ENCODE results near the gene CNTNAP2. TPM values are rescaled to one million over a fixed set of nuclear protein-coding genes. Genes with fewer than 3 reads are reported as not detected.

Gene CNTNAP2
- total RNA-seq, 1 experiment from 2014 or later, result 64.5 TPM

DNA sequence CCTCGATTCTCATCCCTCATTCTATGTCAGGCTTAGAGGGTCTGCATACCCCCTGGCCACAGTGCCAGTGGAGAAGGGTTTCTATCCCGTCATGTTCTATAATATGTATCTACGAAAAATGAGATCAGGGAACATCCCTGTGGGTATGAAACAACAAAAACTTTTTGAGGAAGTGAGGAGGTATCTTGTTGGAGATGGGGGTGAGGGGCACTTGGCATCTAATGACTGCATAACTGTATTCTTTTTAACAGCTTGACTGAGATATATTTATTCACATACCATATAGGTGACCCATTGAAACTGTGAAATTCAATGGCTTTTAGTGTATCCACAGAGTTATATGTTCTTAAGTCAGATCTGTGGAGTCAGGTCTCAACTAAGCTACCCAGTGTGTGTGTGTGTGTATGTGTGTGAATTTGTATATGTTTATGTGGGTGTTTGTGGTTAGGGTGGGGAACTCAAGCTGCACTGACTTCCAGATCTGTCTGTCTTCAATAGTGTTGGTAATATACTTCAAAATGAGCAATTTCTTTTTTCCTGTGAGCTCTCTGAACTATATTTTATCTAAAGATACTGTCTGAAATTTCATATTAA lies 528.9 kb downstream of the CNTNAP2 start:
- no peak overlapping the region for H3K4me3 Mint-ChIP-seq
- no peak overlapping the region for H3K27ac ChIP-seq (ENCODE audit: insufficient read length, low read depth, low read length)
- WGBS (ENCODE audit: extremely low coverage, insufficient read length, low lambda C conversion rate), result no CpG with 5 or more reads among the region's 3 CpGs

More for the DNA sequence above, 528.9 kb downstream of the CNTNAP2 start:
- TF ChIP-seq, protein P1, sequence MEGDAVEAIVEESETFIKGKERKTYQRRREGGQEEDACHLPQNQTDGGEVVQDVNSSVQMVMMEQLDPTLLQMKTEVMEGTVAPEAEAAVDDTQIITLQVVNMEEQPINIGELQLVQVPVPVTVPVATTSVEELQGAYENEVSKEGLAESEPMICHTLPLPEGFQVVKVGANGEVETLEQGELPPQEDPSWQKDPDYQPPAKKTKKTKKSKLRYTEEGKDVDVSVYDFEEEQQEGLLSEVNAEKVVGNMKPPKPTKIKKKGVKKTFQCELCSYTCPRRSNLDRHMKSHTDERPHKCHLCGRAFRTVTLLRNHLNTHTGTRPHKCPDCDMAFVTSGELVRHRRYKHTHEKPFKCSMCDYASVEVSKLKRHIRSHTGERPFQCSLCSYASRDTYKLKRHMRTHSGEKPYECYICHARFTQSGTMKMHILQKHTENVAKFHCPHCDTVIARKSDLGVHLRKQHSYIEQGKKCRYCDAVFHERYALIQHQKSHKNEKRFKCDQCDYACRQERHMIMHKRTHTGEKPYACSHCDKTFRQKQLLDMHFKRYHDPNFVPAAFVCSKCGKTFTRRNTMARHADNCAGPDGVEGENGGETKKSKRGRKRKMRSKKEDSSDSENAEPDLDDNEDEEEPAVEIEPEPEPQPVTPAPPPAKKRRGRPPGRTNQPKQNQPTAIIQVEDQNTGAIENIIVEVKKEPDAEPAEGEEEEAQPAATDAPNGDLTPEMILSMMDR (conservative IDR thresholded peaks at IDR 0.05), result no peak
- H3K14ac ChIP-seq (ENCODE audit: insufficient read depth, low read length), result no peak overlapping the region
- H2BK120ac ChIP-seq (ENCODE audit: low read depth, low read length, poor library complexity, severe bottlenecking), result no peak overlapping the region
- no peak overlapping the region for H3K18ac ChIP-seq (ENCODE audit: insufficient read length, low read depth, low read length)
- H3K9ac ChIP-seq (ENCODE audit: extremely low read depth, insufficient read length, low read length), result no peak overlapping the region
- H3K27me3 Mint-ChIP-seq (ENCODE audit: low read depth), result no peaks in the 10 kb centered on the region
- no peaks in the 10 kb centered on the region for H4K20me1 ChIP-seq (ENCODE audit: control insufficient read depth, insufficient read depth, insufficient read length)
- H3K23ac ChIP-seq (ENCODE audit: insufficient read length, low read depth, low read length), result no peak overlapping the region
- no peaks in the 10 kb centered on the region for H3K79me2 ChIP-seq (ENCODE audit: insufficient read depth, low read length)
- no peak overlapping the region for H4K8ac ChIP-seq (replicated peaks; ENCODE audit: insufficient read length, low read depth, low read length)
- no peak overlapping the region for H3T11ph ChIP-seq (ENCODE audit: low read length)
- peaks cover 0 to 2% of the 10 kb centered on the region in 2 experiments; a peak in 2 of 5 replicates for H3K9me3 Mint-ChIP-seq
- H3K4me1 Mint-ChIP-seq, result peaks cover 0 to 3% of the 10 kb centered on the region in 2 experiments; a peak in 1 of 4 replicates
- no peaks in the 10 kb centered on the region for H3K4me1 ChIP-seq (ENCODE audit: insufficient read depth, low read length)
- H4K91ac ChIP-seq (ENCODE audit: insufficient read length, low read depth, low read length), result no peak overlapping the region
- H2AFZ ChIP-seq (ENCODE audit: low read length), result no peak overlapping the region
- no peak overlapping the region for H2BK12ac ChIP-seq (ENCODE audit: insufficient read length, low read depth, low read length)
- no peak overlapping the region for H3K56ac ChIP-seq (ENCODE audit: insufficient read length, low read depth, low read length)
- no peaks in the 10 kb centered on the region for H3K23me2 ChIP-seq (ENCODE audit: insufficient read length, low read depth, low read length, poor library complexity, severe bottlenecking)
- H3K36me3 Mint-ChIP-seq (ENCODE audit: insufficient read depth in 1 of 3, low read depth in 3 of 3), result no peaks in the 10 kb centered on the region
- no peak overlapping the region for H4K5ac ChIP-seq (ENCODE audit: insufficient read length, low read depth, low read length)
- no peak overlapping the region for H2BK5ac ChIP-seq (ENCODE audit: insufficient read length, low read length)
- no peaks in the 10 kb centered on the region for H3K79me1 ChIP-seq (ENCODE audit: insufficient read depth, low read depth, low read length, poor library complexity, severe bottlenecking)
- no peaks in the 10 kb centered on the region for H3K9me3 ChIP-seq (ENCODE audit: control insufficient read depth, low read depth, low read length)
- no peaks in the 10 kb centered on the region for H3K27me3 ChIP-seq (ENCODE audit: insufficient read depth, low read length)
- H2BK15ac ChIP-seq (ENCODE audit: low read depth, low read length), result no peak overlapping the region
- H3K4me2 ChIP-seq (ENCODE audit: insufficient read depth, insufficient read length, low read length), result no peak overlapping the region
- DNase-seq, result no peak
- no peak overlapping the region for H2BK20ac ChIP-seq (ENCODE audit: low read depth, low read length, poor library complexity, severe bottlenecking)
- H3K27ac Mint-ChIP-seq, result no peak overlapping the region
- H2AK5ac ChIP-seq (ENCODE audit: insufficient read length, low read length), result no peak overlapping the region
- no peak overlapping the region for H3K4ac ChIP-seq (ENCODE audit: low read depth, low read length)
